ENCODE data around the gene RRP15. TPM values are rescaled to one million over a fixed set of nuclear protein-coding genes. Genes with fewer than 3 reads are reported as not detected.

RRP15 gene
- total RNA-seq, 1 donor from 2014 or later: 18.7 TPM

GRCh38 chr1:218365226-218365999, 80.3 kb downstream of the RRP15 start:
- Histone ChIP-seq H3K27ac (peak overlapping the region; percentile 15), H3K4me3 (no peak overlapping the region), H3K27me3 (ENCODE audit: low read depth) (no peaks in the 10 kb centered on the region), H3K9me3 (no peaks in the 10 kb centered on the region), H3K4me1 (peaks cover 20% of the 10 kb centered on the region), H3K36me3 (no peaks in the 10 kb centered on the region)
- no peak for TF ChIP-seq CTCF (IDR thresholded peaks at IDR 0.05)
- ATAC-seq: peak; percentile 57 to 59
- DNase-seq: no peak
- intact Hi-C loops (cut with DNase I): no loop called here

- peaks cover 26% of the 10 kb centered on the region for H3K4me1 ChIP-seq
- no peaks in the 10 kb centered on the region for H3K9me3 ChIP-seq
- DNase-seq: no peak
- no peaks in the 10 kb centered on the region for H3K27me3 ChIP-seq (ENCODE audit: low read depth)
- intact Hi-C loops (cut with DNase I): no loop called here
- no peak for ATAC-seq
- H3K36me3 ChIP-seq: no peaks in the 10 kb centered on the region
- no peak for TF ChIP-seq CTCF (IDR thresholded peaks at IDR 0.05)
- peak overlapping the region; percentile 16 for H3K27ac ChIP-seq
- no peak overlapping the region for H3K4me3 ChIP-seq
These were observed 81.4 kb downstream of the RRP15 start for GRCh38 chr1:218366322-218367052.

GRCh38 chr1:218367118-218367517, 82.0 kb downstream of the RRP15 start:
- peak overlapping the region; percentile 16 for H3K27ac ChIP-seq
- no peaks in the 10 kb centered on the region for H3K27me3 ChIP-seq (ENCODE audit: low read depth)
- intact Hi-C loops (cut with DNase I): no loop called here
- peak; percentile 20 to 56 for ATAC-seq
- H3K4me3 ChIP-seq: no peak overlapping the region
- no peak for DNase-seq
- TF ChIP-seq CTCF (IDR thresholded peaks at IDR 0.05): no peak
- no peaks in the 10 kb centered on the region for H3K36me3 ChIP-seq
- no peaks in the 10 kb centered on the region for H3K9me3 ChIP-seq
- H3K4me1 ChIP-seq: peaks cover 32% of the 10 kb centered on the region

- DNase-seq (no peak), ATAC-seq (no peak)
- Histone ChIP-seq H3K36me3 (no peaks in the 10 kb centered on the region), H3K27ac (no peak overlapping the region), H3K9me3 (no peaks in the 10 kb centered on the region), H3K4me3 (no peak overlapping the region), H3K4me1 (peaks cover 47% of the 10 kb centered on the region), H3K27me3 (ENCODE audit: low read depth) (no peaks in the 10 kb centered on the region)
- TF ChIP-seq CTCF (IDR thresholded peaks at IDR 0.05): no peak
- intact Hi-C loops (cut with DNase I): no loop called here
These were observed 83.6 kb downstream of the RRP15 start for GRCh38 chr1:218368686-218369085.

GRCh38 chr1:218369688-218370511, 84.8 kb downstream of the RRP15 start:
- TF ChIP-seq CTCF (IDR thresholded peaks at IDR 0.05): no peak
- no peak for DNase-seq
- intact Hi-C loops (cut with DNase I): no loop called here
- Histone ChIP-seq H3K4me3 (no peak overlapping the region), H3K27me3 (ENCODE audit: low read depth) (no peaks in the 10 kb centered on the region), H3K9me3 (no peaks in the 10 kb centered on the region), H3K4me1 (peaks cover 52% of the 10 kb centered on the region), H3K36me3 (no peaks in the 10 kb centered on the region), H3K27ac (no peak overlapping the region)
- ATAC-seq: no peak
